B cell (primary cell): ENCODE results near the gene NAA60.

Experiments used
- CTCF ChIP-seq: fragments of 200-600 bp; IDR thresholded peaks from one replicate; pipeline ENCODE4 v1.8.0; 2022; ENCODE audit warnings: antibody characterized with exemption, mild to moderate bottlenecking
- EZH2 ChIP-seq: IDR thresholded peaks from 2 replicates; pipeline ENCODE4 v1.6.1; 2012; ENCODE audit warnings: borderline replicate concordance, low read depth, mild to moderate bottlenecking, moderate library complexity, low read length; ENCODE audit not compliant: insufficient read depth, poor library complexity, severe bottlenecking

GRCh38 chr16:3434373-3434772 is 9.1 kb upstream of the NAA60 start:
- TF ChIP-seq CTCF (no peak), EZH2 (no peak)
